Measurements from ENCODE around the gene ANKMY2. TPM values are rescaled to one million over a fixed set of nuclear protein-coding genes. Genes with fewer than 3 reads are reported as not detected.

The ANKMY2 gene
- total RNA-seq, 3 donors from 2014 or later (not counting 1 experiment from before 2014, with no cell fraction given) = 15.5 to 21.4 (median 19.4) TPM

GRCh38 chr7:16586081-16586874 is 59.3 kb downstream of the ANKMY2 start:
- Mint-ChIP-seq H3K4me3 (no peak overlapping the region), H3K9me3 (no peaks in the 10 kb centered on the region), H3K27me3 (ENCODE audit: low read depth in 2 of 2) (peaks cover 0 to 4% of the 10 kb centered on the region in 2 donors), H3K27ac (no peak overlapping the region), H3K4me1 (no peaks in the 10 kb centered on the region), H3K36me3 (no peaks in the 10 kb centered on the region)
- peak in 2 of 3 donors; percentile 48 to 53 for ATAC-seq
- TF ChIP-seq CTCF (IDR thresholded peaks at IDR 0.05) = no peak
- Histone ChIP-seq H3K4me3 (ENCODE audit: low read length) (no peak overlapping the region), H3K27me3 (ENCODE audit: control insufficient read depth, insufficient read depth, low read length) (no peaks in the 10 kb centered on the region), H3K9me3 (ENCODE audit: control insufficient read depth, insufficient read depth, low read length) (no peaks in the 10 kb centered on the region), H3K36me3 (ENCODE audit: control insufficient read depth, insufficient read depth, low read length) (no peaks in the 10 kb centered on the region), H3K27ac (ENCODE audit: low read length) (no peak overlapping the region), H3K4me1 (ENCODE audit: control insufficient read depth, insufficient read depth, low read length) (no peaks in the 10 kb centered on the region)
- no peak for DNase-seq
- 81% methylated on average over 42 of the region's 42 CpGs for WGBS (ENCODE audit: insufficient coverage)
- intact Hi-C loops (cut with micrococcal nuclease) = no loop called here

- Histone ChIP-seq H3K4me3 (ENCODE audit: low read length) (no peak overlapping the region), H3K27me3 (ENCODE audit: control insufficient read depth, insufficient read depth, low read length) (no peaks in the 10 kb centered on the region), H3K27ac (ENCODE audit: low read length) (no peak overlapping the region), H3K9me3 (ENCODE audit: control insufficient read depth, insufficient read depth, low read length) (no peaks in the 10 kb centered on the region), H3K36me3 (ENCODE audit: control insufficient read depth, insufficient read depth, low read length) (no peaks in the 10 kb centered on the region), H3K4me1 (ENCODE audit: control insufficient read depth, insufficient read depth, low read length) (no peaks in the 10 kb centered on the region)
- H3K36me3 Mint-ChIP-seq = no peaks in the 10 kb centered on the region
- 94% methylated on average over 17 of the region's 17 CpGs for WGBS (ENCODE audit: insufficient coverage)
- no peak for ATAC-seq
- no peak overlapping the region for H3K27ac Mint-ChIP-seq
- no peak for TF ChIP-seq CTCF (IDR thresholded peaks at IDR 0.05)
- H3K4me1 Mint-ChIP-seq = no peaks in the 10 kb centered on the region
- intact Hi-C loops (cut with micrococcal nuclease) = no loop called here
- no peak overlapping the region for H3K4me3 Mint-ChIP-seq
- no peak for DNase-seq
- H3K9me3 Mint-ChIP-seq = no peaks in the 10 kb centered on the region
- peaks cover 0 to 4% of the 10 kb centered on the region in 2 donors for H3K27me3 Mint-ChIP-seq (ENCODE audit: low read depth in 2 of 2)
Observed at GRCh38 chr7:16585540-16585939, 60.0 kb downstream of the ANKMY2 start.

GRCh38 chr7:16583834-16584233 is 61.7 kb downstream of the ANKMY2 start:
- no peaks in the 10 kb centered on the region for H3K27me3 ChIP-seq (ENCODE audit: control insufficient read depth, insufficient read depth, low read length)

More at GRCh38 chr7:16583834-16584233, 61.7 kb downstream of the ANKMY2 start:
- ATAC-seq (no peak), DNase-seq (no peak)
- no peak overlapping the region for H3K4me3 Mint-ChIP-seq
- intact Hi-C loops (cut with micrococcal nuclease) = no loop called here
- H3K9me3 ChIP-seq (ENCODE audit: control insufficient read depth, insufficient read depth, low read length) = no peaks in the 10 kb centered on the region
- no peaks in the 10 kb centered on the region for H3K9me3 Mint-ChIP-seq
- TF ChIP-seq CTCF (IDR thresholded peaks at IDR 0.05) = no peak
- no peak overlapping the region for H3K27ac Mint-ChIP-seq
- H3K4me1 Mint-ChIP-seq = no peaks in the 10 kb centered on the region
- H3K27me3 Mint-ChIP-seq (ENCODE audit: low read depth in 2 of 2) = peaks cover 0 to 4% of the 10 kb centered on the region in 2 donors
- no peak overlapping the region for H3K4me3 ChIP-seq (ENCODE audit: low read length)
- 91% methylated on average over 7 of the region's 7 CpGs for WGBS (ENCODE audit: insufficient coverage)
- H3K27ac ChIP-seq (ENCODE audit: low read length) = no peak overlapping the region
- H3K36me3 ChIP-seq (ENCODE audit: control insufficient read depth, insufficient read depth, low read length) = no peaks in the 10 kb centered on the region
- H3K36me3 Mint-ChIP-seq = no peaks in the 10 kb centered on the region
- no peaks in the 10 kb centered on the region for H3K4me1 ChIP-seq (ENCODE audit: control insufficient read depth, insufficient read depth, low read length)
